ENCODE data around the gene EDN1. TPM values are rescaled to one million over a fixed set of nuclear protein-coding genes. Genes with fewer than 3 reads are reported as not detected.
A peak's percentile ranks its signal among the peaks of the same experiment; 100 is the strongest.

Gene EDN1
- total and polyA plus RNA-seq, 2 donors (not counting 1 experiment from before 2014, with no cell fraction given): 0.17 to 10.1 TPM

- Histone ChIP-seq H3K9me3 (ENCODE audit: control insufficient read depth, insufficient read depth, low read depth, low read length) (no peaks in the 10 kb centered on the region), H3K27ac (ENCODE audit: insufficient read depth, low read length) (no peak overlapping the region), H3K79me2 (ENCODE audit: control insufficient read depth, insufficient read depth, low read length) (no peaks in the 10 kb centered on the region), H3K27me3 (ENCODE audit: control insufficient read depth, insufficient read depth, low read length) (no peaks in the 10 kb centered on the region), H3K4me2 (ENCODE audit: extremely low read depth, insufficient read depth, low read length) (peak overlapping the region; percentile 72), H3K4me1 (ENCODE audit: control insufficient read depth, extremely low read depth, insufficient read depth, low read length) (peaks cover 5% of the 10 kb centered on the region), H3K9ac (ENCODE audit: insufficient read depth, low read length) (no peak overlapping the region), H3K36me3 (ENCODE audit: control insufficient read depth, insufficient read depth, low read length) (no peaks in the 10 kb centered on the region), H4K20me1 (ENCODE audit: control insufficient read depth, extremely low read depth, insufficient read depth, low read length) (no peaks in the 10 kb centered on the region), H2AFZ (ENCODE audit: low read length) (peak overlapping the region; percentile 28), H3K4me3 (replicated peaks in 1 of 4; ENCODE audit: control extremely low read depth in 1 of 4, insufficient read depth in 1 of 4, low read depth in 3 of 4, low read length in 4 of 4) (peak overlapping the region in 1 of 4 experiments; percentile 5)
- DNase-seq (ENCODE audit: low read depth in 2 of 2): no peak
- TF ChIP-seq EZH2 (IDR thresholded peaks at IDR 0.05; ENCODE audit: low read length, missing control alignments): no peak
- TF ChIP-seq, protein P1, sequence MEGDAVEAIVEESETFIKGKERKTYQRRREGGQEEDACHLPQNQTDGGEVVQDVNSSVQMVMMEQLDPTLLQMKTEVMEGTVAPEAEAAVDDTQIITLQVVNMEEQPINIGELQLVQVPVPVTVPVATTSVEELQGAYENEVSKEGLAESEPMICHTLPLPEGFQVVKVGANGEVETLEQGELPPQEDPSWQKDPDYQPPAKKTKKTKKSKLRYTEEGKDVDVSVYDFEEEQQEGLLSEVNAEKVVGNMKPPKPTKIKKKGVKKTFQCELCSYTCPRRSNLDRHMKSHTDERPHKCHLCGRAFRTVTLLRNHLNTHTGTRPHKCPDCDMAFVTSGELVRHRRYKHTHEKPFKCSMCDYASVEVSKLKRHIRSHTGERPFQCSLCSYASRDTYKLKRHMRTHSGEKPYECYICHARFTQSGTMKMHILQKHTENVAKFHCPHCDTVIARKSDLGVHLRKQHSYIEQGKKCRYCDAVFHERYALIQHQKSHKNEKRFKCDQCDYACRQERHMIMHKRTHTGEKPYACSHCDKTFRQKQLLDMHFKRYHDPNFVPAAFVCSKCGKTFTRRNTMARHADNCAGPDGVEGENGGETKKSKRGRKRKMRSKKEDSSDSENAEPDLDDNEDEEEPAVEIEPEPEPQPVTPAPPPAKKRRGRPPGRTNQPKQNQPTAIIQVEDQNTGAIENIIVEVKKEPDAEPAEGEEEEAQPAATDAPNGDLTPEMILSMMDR (conservative IDR thresholded peaks at IDR 0.05 in 1 of 2, IDR thresholded peaks at IDR 0.05 in 1 of 2; ENCODE audit: low read depth in 1 of 2, low read length in 2 of 2): no peak
Measured at GRCh38 chr6:12279322-12280091, 10.7 kb upstream of the EDN1 start.

- no peaks in the 10 kb centered on the region for H3K36me3 ChIP-seq (ENCODE audit: control insufficient read depth, insufficient read depth, low read length)
- no peak for TF ChIP-seq EZH2 (IDR thresholded peaks at IDR 0.05; ENCODE audit: low read length, missing control alignments)
- TF ChIP-seq, protein P1 (conservative IDR thresholded peaks at IDR 0.05 in 1 of 2, IDR thresholded peaks at IDR 0.05 in 1 of 2; ENCODE audit: low read depth in 1 of 2, low read length in 2 of 2): no peak
- no peak overlapping the region for H3K4me2 ChIP-seq (ENCODE audit: extremely low read depth, insufficient read depth, low read length)
- peaks cover 5% of the 10 kb centered on the region for H3K4me1 ChIP-seq (ENCODE audit: control insufficient read depth, extremely low read depth, insufficient read depth, low read length)
- DNase-seq (ENCODE audit: low read depth in 2 of 2): peak in 1 of 2 donors; percentile 72
- no peak overlapping the region for H3K4me3 ChIP-seq (replicated peaks in 1 of 4; ENCODE audit: control extremely low read depth in 1 of 4, insufficient read depth in 1 of 4, low read depth in 3 of 4, low read length in 4 of 4)
- H3K79me2 ChIP-seq (ENCODE audit: control insufficient read depth, insufficient read depth, low read length): no peaks in the 10 kb centered on the region
- no peak overlapping the region for H2AFZ ChIP-seq (ENCODE audit: low read length)
- H3K27ac ChIP-seq (ENCODE audit: insufficient read depth, low read length): no peak overlapping the region
- no peaks in the 10 kb centered on the region for H3K9me3 ChIP-seq (ENCODE audit: control insufficient read depth, insufficient read depth, low read depth, low read length)
- H4K20me1 ChIP-seq (ENCODE audit: control insufficient read depth, extremely low read depth, insufficient read depth, low read length): no peaks in the 10 kb centered on the region
- no peaks in the 10 kb centered on the region for H3K27me3 ChIP-seq (ENCODE audit: control insufficient read depth, insufficient read depth, low read length)
- H3K9ac ChIP-seq (ENCODE audit: insufficient read depth, low read length): no peak overlapping the region
Measured at GRCh38 chr6:12280458-12280857, 9.7 kb upstream of the EDN1 start.

- no peak overlapping the region for H3K4me3 ChIP-seq (replicated peaks in 1 of 4; ENCODE audit: control extremely low read depth in 1 of 4, insufficient read depth in 1 of 4, low read depth in 3 of 4, low read length in 4 of 4)
- H3K36me3 ChIP-seq (ENCODE audit: control insufficient read depth, insufficient read depth, low read length): no peaks in the 10 kb centered on the region
- no peak overlapping the region for H2AFZ ChIP-seq (ENCODE audit: low read length)
- H3K9me3 ChIP-seq (ENCODE audit: control insufficient read depth, insufficient read depth, low read depth, low read length): no peaks in the 10 kb centered on the region
- H3K27ac ChIP-seq (ENCODE audit: insufficient read depth, low read length): no peak overlapping the region
- H4K20me1 ChIP-seq (ENCODE audit: control insufficient read depth, extremely low read depth, insufficient read depth, low read length): no peaks in the 10 kb centered on the region
- DNase-seq (ENCODE audit: low read depth in 2 of 2): peak in 1 of 2 donors; percentile 50
- no peak overlapping the region for H3K9ac ChIP-seq (ENCODE audit: insufficient read depth, low read length)
- H3K27me3 ChIP-seq (ENCODE audit: control insufficient read depth, insufficient read depth, low read length): no peaks in the 10 kb centered on the region
- no peaks in the 10 kb centered on the region for H3K79me2 ChIP-seq (ENCODE audit: control insufficient read depth, insufficient read depth, low read length)
- no peak overlapping the region for H3K4me2 ChIP-seq (ENCODE audit: extremely low read depth, insufficient read depth, low read length)
- peaks cover 5% of the 10 kb centered on the region for H3K4me1 ChIP-seq (ENCODE audit: control insufficient read depth, extremely low read depth, insufficient read depth, low read length)
- TF ChIP-seq EZH2 (IDR thresholded peaks at IDR 0.05; ENCODE audit: low read length, missing control alignments): no peak
- TF ChIP-seq, protein P1 (conservative IDR thresholded peaks at IDR 0.05 in 1 of 2, IDR thresholded peaks at IDR 0.05 in 1 of 2; ENCODE audit: low read depth in 1 of 2, low read length in 2 of 2): no peak
Measured at GRCh38 chr6:12280902-12281301, 9.3 kb upstream of the EDN1 start.

Data from fibroblast of lung (primary cell).